ENCODE measurements around the gene NVL.

GRCh38 chr1:224271106-224271505, 58.9 kb downstream of the NVL start:
- TF ChIP-seq, protein P1, sequence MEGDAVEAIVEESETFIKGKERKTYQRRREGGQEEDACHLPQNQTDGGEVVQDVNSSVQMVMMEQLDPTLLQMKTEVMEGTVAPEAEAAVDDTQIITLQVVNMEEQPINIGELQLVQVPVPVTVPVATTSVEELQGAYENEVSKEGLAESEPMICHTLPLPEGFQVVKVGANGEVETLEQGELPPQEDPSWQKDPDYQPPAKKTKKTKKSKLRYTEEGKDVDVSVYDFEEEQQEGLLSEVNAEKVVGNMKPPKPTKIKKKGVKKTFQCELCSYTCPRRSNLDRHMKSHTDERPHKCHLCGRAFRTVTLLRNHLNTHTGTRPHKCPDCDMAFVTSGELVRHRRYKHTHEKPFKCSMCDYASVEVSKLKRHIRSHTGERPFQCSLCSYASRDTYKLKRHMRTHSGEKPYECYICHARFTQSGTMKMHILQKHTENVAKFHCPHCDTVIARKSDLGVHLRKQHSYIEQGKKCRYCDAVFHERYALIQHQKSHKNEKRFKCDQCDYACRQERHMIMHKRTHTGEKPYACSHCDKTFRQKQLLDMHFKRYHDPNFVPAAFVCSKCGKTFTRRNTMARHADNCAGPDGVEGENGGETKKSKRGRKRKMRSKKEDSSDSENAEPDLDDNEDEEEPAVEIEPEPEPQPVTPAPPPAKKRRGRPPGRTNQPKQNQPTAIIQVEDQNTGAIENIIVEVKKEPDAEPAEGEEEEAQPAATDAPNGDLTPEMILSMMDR (IDR thresholded peaks at IDR 0.05; ENCODE audit: insufficient read depth, low read depth, low read length), result no peak
- no peak for TF ChIP-seq EZH2 (IDR thresholded peaks at IDR 0.05; ENCODE audit: insufficient read depth, low read length)

Data from astrocyte (in vitro differentiated cells and primary cell).